Osteocyte (in vitro differentiated cells): ENCODE results near the gene ZNF500. TPM values are rescaled to one million over a fixed set of nuclear protein-coding genes. Genes with fewer than 3 reads are reported as not detected.

Experiments used
- DNase-seq: peaks from one replicate; pipeline ENCODE4 v3.0.0; 2021; ENCODE audit warnings: mixed read lengths; ENCODE audit not compliant: unreplicated experiment; ENCODE audit errors: extremely low spot score
- H3K27ac Mint-ChIP-seq: one replicate; pipeline ENCODE4 v1.8.0; 2021; ENCODE audit warnings: mild to moderate bottlenecking, mixed read lengths; ENCODE audit not compliant: unreplicated experiment
- H3K27me3 Mint-ChIP-seq: one replicate; pipeline ENCODE4 v1.8.0; 2021; ENCODE audit warnings: mixed read lengths; ENCODE audit not compliant: unreplicated experiment
- H3K36me3 Mint-ChIP-seq: one replicate; pipeline ENCODE4 v1.8.0; 2021; ENCODE audit warnings: mixed read lengths; ENCODE audit not compliant: unreplicated experiment
- H3K4me1 Mint-ChIP-seq: one replicate; pipeline ENCODE4 v1.8.0; 2021; ENCODE audit warnings: mixed read lengths; ENCODE audit not compliant: unreplicated experiment
- H3K4me3 Mint-ChIP-seq: one replicate; pipeline ENCODE4 v1.8.0; 2021; ENCODE audit warnings: mild to moderate bottlenecking, moderate library complexity, mixed read lengths; ENCODE audit not compliant: unreplicated experiment
- H3K9me3 Mint-ChIP-seq: one replicate; pipeline ENCODE4 v1.8.0; 2021; ENCODE audit warnings: mixed read lengths; ENCODE audit not compliant: unreplicated experiment
- total RNA-seq: library from RNA; stranded (reverse); gene quantifications from 2 replicates; pipeline ENCODE4 v1.2.1, GENCODE V29; 2021
- TF ChIP-seq, protein P1 (sequence below): fragments of 200-600 bp; sonication (generic); IDR thresholded peaks from 2 replicates; pipeline ENCODE4 v1.5.0; 2021; ENCODE audit warnings: antibody characterized with exemption, mild to moderate bottlenecking, moderate library complexity

Gene ZNF500
- total RNA-seq, 1 donor from 2014 or later, result 22.8 TPM

GRCh38 chr16:4799171-4799855, 32.4 kb upstream of the ZNF500 start:
- Mint-ChIP-seq H3K36me3 (no peaks in the 10 kb centered on the region), H3K4me3 (no peak overlapping the region), H3K4me1 (peaks cover 19% of the 10 kb centered on the region), H3K27me3 (no peaks in the 10 kb centered on the region), H3K27ac (no peak overlapping the region), H3K9me3 (no peaks in the 10 kb centered on the region)
- TF ChIP-seq, protein P1, sequence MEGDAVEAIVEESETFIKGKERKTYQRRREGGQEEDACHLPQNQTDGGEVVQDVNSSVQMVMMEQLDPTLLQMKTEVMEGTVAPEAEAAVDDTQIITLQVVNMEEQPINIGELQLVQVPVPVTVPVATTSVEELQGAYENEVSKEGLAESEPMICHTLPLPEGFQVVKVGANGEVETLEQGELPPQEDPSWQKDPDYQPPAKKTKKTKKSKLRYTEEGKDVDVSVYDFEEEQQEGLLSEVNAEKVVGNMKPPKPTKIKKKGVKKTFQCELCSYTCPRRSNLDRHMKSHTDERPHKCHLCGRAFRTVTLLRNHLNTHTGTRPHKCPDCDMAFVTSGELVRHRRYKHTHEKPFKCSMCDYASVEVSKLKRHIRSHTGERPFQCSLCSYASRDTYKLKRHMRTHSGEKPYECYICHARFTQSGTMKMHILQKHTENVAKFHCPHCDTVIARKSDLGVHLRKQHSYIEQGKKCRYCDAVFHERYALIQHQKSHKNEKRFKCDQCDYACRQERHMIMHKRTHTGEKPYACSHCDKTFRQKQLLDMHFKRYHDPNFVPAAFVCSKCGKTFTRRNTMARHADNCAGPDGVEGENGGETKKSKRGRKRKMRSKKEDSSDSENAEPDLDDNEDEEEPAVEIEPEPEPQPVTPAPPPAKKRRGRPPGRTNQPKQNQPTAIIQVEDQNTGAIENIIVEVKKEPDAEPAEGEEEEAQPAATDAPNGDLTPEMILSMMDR, result no peak
- no peak for DNase-seq

- no peaks in the 10 kb centered on the region for H3K9me3 Mint-ChIP-seq
- peak overlapping the region; percentile 17 for H3K4me3 Mint-ChIP-seq
- H3K36me3 Mint-ChIP-seq, result no peaks in the 10 kb centered on the region
- H3K27me3 Mint-ChIP-seq, result no peaks in the 10 kb centered on the region
- H3K27ac Mint-ChIP-seq, result no peak overlapping the region
- DNase-seq, result no peak
- TF ChIP-seq, protein P1, result no peak
- H3K4me1 Mint-ChIP-seq, result peaks cover 15% of the 10 kb centered on the region
These were observed 31.5 kb upstream of the ZNF500 start for GRCh38 chr16:4798456-4798855.

- Mint-ChIP-seq H3K9me3 (no peaks in the 10 kb centered on the region), H3K4me1 (peaks cover 8% of the 10 kb centered on the region), H3K36me3 (no peaks in the 10 kb centered on the region), H3K27ac (no peak overlapping the region), H3K27me3 (no peaks in the 10 kb centered on the region), H3K4me3 (no peak overlapping the region)
- TF ChIP-seq, protein P1, result no peak
- DNase-seq, result no peak
These were observed 30.9 kb upstream of the ZNF500 start for GRCh38 chr16:4797805-4798252.

- Mint-ChIP-seq H3K4me3 (no peak overlapping the region), H3K27ac (no peak overlapping the region), H3K9me3 (no peaks in the 10 kb centered on the region), H3K4me1 (peaks cover 8% of the 10 kb centered on the region), H3K36me3 (no peaks in the 10 kb centered on the region), H3K27me3 (no peaks in the 10 kb centered on the region)
- no peak for DNase-seq
- TF ChIP-seq, protein P1, result no peak
These were observed 30.2 kb upstream of the ZNF500 start for GRCh38 chr16:4796982-4797804.
